Muscle of leg (tissue), 11 donors: ENCODE data around the gene SERPINA6. TPM values are rescaled to one million over a fixed set of nuclear protein-coding genes. Genes with fewer than 3 reads are reported as not detected.

Experiments
- DNase-seq: peaks from one replicate; pipeline ENCODE4 v3.0.0; 2013
- H3K27ac ChIP-seq: one replicate; pipeline ENCODE4 v1.5.1; 2013; ENCODE audit warnings: mild to moderate bottlenecking, low read length, control low read depth
- H3K27me3 ChIP-seq: one replicate; pipeline ENCODE4 v1.6.1; 2013; ENCODE audit warnings: low read length; ENCODE audit not compliant: control insufficient read depth, insufficient read depth
- H3K36me3 ChIP-seq: one replicate; pipeline ENCODE4 v1.6.1; 2013; ENCODE audit warnings: low read length; ENCODE audit not compliant: control insufficient read depth, insufficient read depth
- H3K4me1 ChIP-seq: one replicate; pipeline ENCODE4 v1.6.1; 2013; ENCODE audit warnings: low read length; ENCODE audit not compliant: control insufficient read depth, insufficient read depth
- H3K4me3 ChIP-seq: one replicate; pipeline ENCODE4 v1.5.1; 2013; ENCODE audit warnings: low read length, control low read depth
- H3K9me3 ChIP-seq: replicated peaks from 2 replicates; pipeline ENCODE4 v1.6.1; 2013; ENCODE audit warnings: low read depth, low read length; ENCODE audit not compliant: control insufficient read depth
- WGBS: methylation state at CpG from one replicate; pipeline ENCODE4 v1.1.5; 2013; ENCODE audit warnings: missing lambda C conversion rate; ENCODE audit not compliant: insufficient coverage; 5-methylcytosine and 5-hydroxymethylcytosine counted together
- polyA plus RNA-seq, 8 donors: library from polyadenylated mRNA; unstranded; fragments of 120-200 nt; gene quantifications; one replicate each; pipeline versions ENCODE4 v1.2.1 to v1.2.3, GENCODE V29; 2013; ENCODE audit warnings: inconsistent platforms in 1 of 8, low replicate concordance in 1 of 8; ENCODE audit not compliant: insufficient read length in 8 of 8, insufficient read depth in 1 of 8
- total RNA-seq: library from RNA; stranded (reverse); fragments of 120-200 nt; gene quantifications from one replicate; pipeline ENCODE4 v1.2.4, GENCODE V29; 2013

SERPINA6 gene
- total and polyA plus RNA-seq, 9 donors: 0.28 to 0.54 TPM; not detected in 7

GRCh38 chr14:94292872-94293577, 30.1 kb downstream of the SERPINA6 start, which contains the start of gene SERPINA10:
Gene SERPINA10, minus strand, starts transcription at chr14:94293268. Its CDS starts 2,675 bp downstream, at chr14:94290593.
- no peaks in the 10 kb centered on the region for H3K9me3 ChIP-seq
- no peaks in the 10 kb centered on the region for H3K4me1 ChIP-seq
- WGBS: 68% methylated on average over 3 of the region's 10 CpGs
- H3K36me3 ChIP-seq: no peaks in the 10 kb centered on the region
- H3K4me3 ChIP-seq: no peak within 1 kb of the TSS
- peaks cover 2% of the 10 kb centered on the region for H3K27me3 ChIP-seq
- no peak within 1 kb of the TSS for H3K27ac ChIP-seq
- no peak for DNase-seq

GRCh38 chr14:94292526-94292871, 30.6 kb downstream of the SERPINA6 start:
- Histone ChIP-seq H3K27me3 (peaks cover 2% of the 10 kb centered on the region), H3K36me3 (no peaks in the 10 kb centered on the region), H3K4me1 (no peaks in the 10 kb centered on the region), H3K27ac (no peak overlapping the region), H3K9me3 (no peaks in the 10 kb centered on the region), H3K4me3 (no peak overlapping the region)
- DNase-seq: no peak
- 73% methylated on average over 2 of the region's 3 CpGs for WGBS

- no peaks in the 10 kb centered on the region for H3K36me3 ChIP-seq
- H3K9me3 ChIP-seq: no peaks in the 10 kb centered on the region
- no peaks in the 10 kb centered on the region for H3K4me1 ChIP-seq
- H3K27ac ChIP-seq: no peak overlapping the region
- H3K4me3 ChIP-seq: no peak overlapping the region
- 68% methylated on average over 11 of the region's 15 CpGs for WGBS
- H3K27me3 ChIP-seq: peaks cover 2% of the 10 kb centered on the region
- no peak for DNase-seq
Measured at GRCh38 chr14:94291906-94292525, 31.1 kb downstream of the SERPINA6 start.

- WGBS: 85% methylated on average over 12 of the region's 13 CpGs
- Histone ChIP-seq H3K4me1 (no peaks in the 10 kb centered on the region), H3K27me3 (peaks cover 2% of the 10 kb centered on the region), H3K27ac (no peak overlapping the region), H3K9me3 (no peaks in the 10 kb centered on the region), H3K4me3 (no peak overlapping the region), H3K36me3 (no peaks in the 10 kb centered on the region)
- no peak for DNase-seq
Measured at GRCh38 chr14:94291159-94291905, 31.8 kb downstream of the SERPINA6 start.

- Histone ChIP-seq H3K27ac (no peak overlapping the region), H3K36me3 (no peaks in the 10 kb centered on the region), H3K9me3 (no peaks in the 10 kb centered on the region), H3K27me3 (peaks cover 2% of the 10 kb centered on the region), H3K4me3 (no peak overlapping the region), H3K4me1 (no peaks in the 10 kb centered on the region)
- DNase-seq: no peak
- 79% methylated on average over 8 of the region's 8 CpGs for whole genome bisulfite sequencing
Measured at GRCh38 chr14:94290197-94290596, 32.9 kb downstream of the SERPINA6 start.

- Histone ChIP-seq H3K27me3 (peaks cover 2% of the 10 kb centered on the region), H3K4me1 (no peaks in the 10 kb centered on the region), H3K36me3 (no peaks in the 10 kb centered on the region), H3K27ac (no peak overlapping the region), H3K9me3 (no peaks in the 10 kb centered on the region), H3K4me3 (no peak overlapping the region)
- WGBS: 63% methylated on average over 10 of the region's 14 CpGs
- no peak for DNase-seq
Measured at GRCh38 chr14:94288610-94289465, 34.3 kb downstream of the SERPINA6 start.

GRCh38 chr14:94285158-94285557, 38.0 kb downstream of the SERPINA6 start:
- Histone ChIP-seq H3K27me3 (peaks cover 2% of the 10 kb centered on the region), H3K9me3 (no peaks in the 10 kb centered on the region), H3K4me1 (no peaks in the 10 kb centered on the region), H3K36me3 (no peaks in the 10 kb centered on the region), H3K4me3 (no peak overlapping the region), H3K27ac (no peak overlapping the region)
- DNase-seq: no peak

- H3K9me3 ChIP-seq: no peaks in the 10 kb centered on the region
- no peaks in the 10 kb centered on the region for H3K4me1 ChIP-seq
- no peak overlapping the region for H3K4me3 ChIP-seq
- H3K27ac ChIP-seq: no peak overlapping the region
- H3K36me3 ChIP-seq: no peaks in the 10 kb centered on the region
- no peak for DNase-seq
- H3K27me3 ChIP-seq: peaks cover 2% of the 10 kb centered on the region
- 25% methylated on average over 1 of the region's 2 CpGs for WGBS
Measured at GRCh38 chr14:94284221-94284620, 38.9 kb downstream of the SERPINA6 start.

- H3K9me3 ChIP-seq: no peaks in the 10 kb centered on the region
- WGBS: no CpG with 5 or more reads among the region's 2 CpGs
Measured at GRCh38 chr14:94282991-94283723, 40.0 kb downstream of the SERPINA6 start.

More at GRCh38 chr14:94282991-94283723, 40.0 kb downstream of the SERPINA6 start:
- H3K27ac ChIP-seq: no peak overlapping the region
- DNase-seq: no peak
- no peaks in the 10 kb centered on the region for H3K4me1 ChIP-seq
- no peaks in the 10 kb centered on the region for H3K36me3 ChIP-seq
- no peak overlapping the region for H3K4me3 ChIP-seq
- no peaks in the 10 kb centered on the region for H3K27me3 ChIP-seq
